ENCODE data around the gene SLC6A9.

Gene SLC6A9

DNA sequence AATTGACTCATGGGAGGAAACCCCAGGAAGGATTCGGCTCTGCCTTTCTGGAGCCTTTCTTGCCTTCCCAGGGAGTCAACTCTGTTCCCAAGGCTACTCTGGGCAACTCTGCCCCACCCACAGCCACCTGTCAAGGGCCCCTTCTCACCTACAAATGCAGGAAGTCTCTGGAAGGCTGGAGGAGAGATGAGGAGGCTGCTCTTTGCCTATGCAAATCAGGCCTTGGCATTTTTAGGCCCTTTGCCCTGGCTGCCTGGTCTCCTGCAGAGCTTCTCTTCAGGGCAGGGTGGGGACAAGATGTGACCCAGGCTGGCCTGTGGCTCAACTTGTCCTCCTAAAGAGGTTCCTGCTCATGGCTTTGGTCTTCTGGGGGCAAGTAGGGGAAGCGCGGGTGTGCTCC is 5.4 kb downstream of the SLC6A9 start:
- no peak for DNase-seq

- DNase-seq: no peak
Measured at GRCh38 chr1:44024903-44025525, 6.2 kb downstream of the SLC6A9 start.

DNA sequence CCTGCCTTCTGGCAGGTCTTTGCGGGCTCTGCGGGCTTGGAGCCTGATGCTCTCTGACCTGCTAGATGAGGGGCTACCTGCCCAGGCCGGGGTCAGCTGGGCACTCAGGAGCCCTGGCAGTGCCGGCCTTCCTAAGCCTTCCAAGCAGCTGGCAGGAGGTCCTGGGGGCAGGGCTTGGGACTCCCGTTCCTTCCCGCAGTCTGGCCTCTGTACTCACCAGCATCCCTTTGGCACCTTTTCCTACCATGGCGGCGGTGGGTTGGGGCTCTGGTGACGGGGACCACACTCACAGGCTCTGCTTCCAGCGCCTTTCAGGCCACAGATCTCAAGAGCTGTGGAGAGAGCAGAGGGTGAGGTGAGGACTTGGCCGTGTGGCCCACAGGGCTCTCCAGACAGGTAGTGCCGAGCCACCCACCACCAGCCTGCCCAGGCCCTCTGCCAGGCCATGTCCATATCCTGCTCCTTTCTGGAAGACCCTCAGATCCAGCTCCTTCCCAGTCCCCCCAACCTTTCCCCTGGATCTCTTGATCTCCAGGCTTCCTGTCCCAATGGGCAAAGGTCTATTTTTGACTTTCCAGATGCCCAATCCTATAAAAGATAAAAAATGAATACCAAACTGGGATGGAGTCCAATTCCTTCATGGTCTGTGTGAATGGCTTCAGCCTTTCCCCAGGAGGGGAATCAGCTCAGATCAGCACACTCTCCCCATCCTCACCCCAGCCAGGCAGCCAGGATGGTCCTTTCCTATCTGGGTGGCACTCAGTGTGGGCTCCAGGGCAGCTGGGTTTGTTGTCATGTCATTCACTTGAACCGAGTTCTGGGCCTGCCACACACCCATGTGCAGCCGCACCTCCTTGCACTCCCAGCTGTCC is 7.0 kb downstream of the SLC6A9 start:
- DNase-seq: no peak

- no peak for DNase-seq
Measured at GRCh38 chr1:44021581-44022321, 9.5 kb downstream of the SLC6A9 start.

DNA sequence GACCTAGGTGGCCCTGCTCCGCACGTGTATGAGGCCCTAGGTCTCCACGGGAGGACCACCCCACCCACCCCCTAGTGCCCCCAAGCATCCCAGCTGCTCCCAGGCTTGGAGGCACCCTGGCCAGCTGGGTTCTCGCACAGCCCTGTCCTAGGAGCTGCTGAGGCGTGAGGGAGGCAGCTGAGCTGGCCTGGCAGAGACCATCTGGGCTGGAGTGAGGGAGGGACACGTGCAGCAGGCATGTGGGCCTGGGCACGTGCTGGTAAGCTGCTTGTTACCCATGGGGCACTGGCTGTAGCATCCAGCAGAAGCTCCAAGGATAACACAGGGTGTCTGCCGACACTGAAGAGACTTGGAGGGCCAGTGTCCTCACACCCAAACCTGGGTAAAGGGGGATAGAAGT is 10.1 kb downstream of the SLC6A9 start:
- no peak for DNase-seq

GRCh38 chr1:44020464-44020863 is 10.8 kb downstream of the SLC6A9 start:
- no peak for DNase-seq

DNA sequence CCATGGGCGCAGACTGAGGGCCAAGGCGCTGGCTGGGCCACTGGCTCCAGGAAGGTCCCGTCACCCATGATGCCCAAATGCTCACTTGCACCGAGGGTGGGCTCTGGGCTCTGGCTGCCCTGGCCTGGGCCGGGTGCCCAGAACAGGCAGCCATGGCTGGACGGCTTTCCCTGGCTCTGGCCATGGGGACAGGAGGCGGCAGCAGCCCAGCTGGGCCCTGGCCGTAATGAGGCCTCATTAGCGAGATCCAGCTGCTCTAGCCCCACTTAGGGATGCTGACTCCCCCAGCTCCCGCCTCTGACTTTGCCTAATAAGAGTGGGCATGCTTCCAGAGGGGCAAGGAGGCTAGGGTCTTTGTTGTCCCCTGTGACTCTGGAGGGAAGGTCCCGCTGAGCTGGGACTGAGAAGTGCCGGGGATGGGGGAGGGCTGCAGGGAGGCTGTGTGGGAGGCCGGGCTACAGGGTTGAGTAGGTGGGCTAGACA is 11.8 kb downstream of the SLC6A9 start:
- DNase-seq: no peak

DNA sequence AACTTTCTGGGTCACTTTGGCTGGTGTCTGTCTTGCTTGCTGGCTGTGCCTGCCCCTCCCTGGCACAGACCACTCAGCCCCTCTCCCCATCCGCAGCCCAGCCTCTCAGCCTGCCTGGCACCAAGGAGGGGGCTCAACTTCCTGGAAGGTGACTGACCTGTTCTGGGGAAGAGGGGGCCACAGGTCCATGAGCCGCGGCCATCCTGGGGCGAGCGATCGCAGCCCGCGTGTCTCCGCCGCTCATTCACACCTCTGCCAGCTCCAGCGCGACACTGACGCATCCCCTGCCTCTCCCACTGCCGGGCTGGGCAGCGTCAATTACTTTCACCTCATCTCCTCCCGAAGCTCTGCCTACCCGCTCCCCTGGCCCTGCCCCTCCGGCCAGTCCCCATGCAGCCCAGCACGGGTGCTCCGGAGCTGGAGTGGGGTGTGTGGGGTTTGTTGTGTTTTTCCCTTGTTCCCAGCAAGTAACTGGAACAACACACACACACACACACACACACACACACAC is 14.3 kb downstream of the SLC6A9 start:
- no peak for DNase-seq

DNA sequence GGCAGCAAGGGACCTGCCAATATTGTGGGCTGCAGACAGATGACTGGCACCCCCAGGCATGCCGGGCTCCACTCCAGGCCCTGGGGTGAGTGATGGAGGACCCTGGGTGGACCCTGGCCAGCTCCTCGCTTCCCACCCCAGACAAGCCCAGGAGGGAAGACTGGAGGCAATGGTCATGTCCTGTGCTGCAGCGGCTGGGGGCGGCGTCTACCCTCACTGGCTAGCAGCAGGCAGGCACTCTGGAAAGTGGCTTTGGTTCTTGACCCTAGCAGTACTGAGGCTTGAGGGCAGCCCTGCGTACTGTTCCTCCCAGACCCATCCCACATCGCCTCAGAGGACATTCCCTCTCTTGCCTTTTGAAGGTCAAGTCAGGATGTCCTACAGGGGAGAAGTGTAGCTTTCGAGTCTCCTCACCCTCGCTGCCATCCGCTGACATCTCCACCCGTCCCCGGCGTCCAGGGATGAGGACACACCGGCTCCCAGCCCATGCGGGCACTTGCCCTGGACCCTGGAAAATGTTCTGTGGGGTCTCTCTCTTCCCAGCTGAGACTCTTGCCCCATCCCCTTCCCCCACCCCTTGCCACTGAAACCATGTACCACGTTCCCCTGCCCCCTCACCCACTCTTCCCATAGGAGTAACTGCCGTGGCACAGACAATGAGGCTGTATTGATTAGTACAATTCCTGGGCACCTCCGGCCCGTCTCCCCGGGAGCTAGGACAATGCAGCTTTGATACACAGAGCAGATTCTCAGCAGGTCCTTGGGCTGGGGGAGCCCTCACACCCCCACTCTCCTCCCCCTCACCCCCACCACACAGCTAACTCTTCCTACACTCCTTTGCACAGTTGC is 15.0 kb downstream of the SLC6A9 start:
- no peak for DNase-seq

DNA sequence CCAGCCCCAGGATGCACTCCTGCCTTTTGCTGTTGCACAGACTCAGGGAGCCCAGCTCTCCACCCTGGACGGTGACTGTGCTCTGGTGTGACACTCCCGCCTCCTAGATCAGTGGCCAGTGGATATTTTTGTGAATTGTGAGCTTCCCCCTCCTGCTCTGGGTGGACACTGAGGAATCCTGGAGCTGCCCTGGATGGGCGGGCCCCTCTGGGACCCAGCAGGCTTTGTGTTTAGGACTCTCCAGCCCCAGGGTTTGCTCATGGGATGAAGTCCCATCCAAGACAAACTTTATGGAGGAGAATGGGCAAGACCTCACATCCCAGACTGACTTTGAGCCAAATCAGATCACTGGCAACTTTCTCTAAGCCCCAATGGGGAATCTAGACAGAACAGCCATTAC is 16.1 kb downstream of the SLC6A9 start:
- no peak for DNase-seq

DNA sequence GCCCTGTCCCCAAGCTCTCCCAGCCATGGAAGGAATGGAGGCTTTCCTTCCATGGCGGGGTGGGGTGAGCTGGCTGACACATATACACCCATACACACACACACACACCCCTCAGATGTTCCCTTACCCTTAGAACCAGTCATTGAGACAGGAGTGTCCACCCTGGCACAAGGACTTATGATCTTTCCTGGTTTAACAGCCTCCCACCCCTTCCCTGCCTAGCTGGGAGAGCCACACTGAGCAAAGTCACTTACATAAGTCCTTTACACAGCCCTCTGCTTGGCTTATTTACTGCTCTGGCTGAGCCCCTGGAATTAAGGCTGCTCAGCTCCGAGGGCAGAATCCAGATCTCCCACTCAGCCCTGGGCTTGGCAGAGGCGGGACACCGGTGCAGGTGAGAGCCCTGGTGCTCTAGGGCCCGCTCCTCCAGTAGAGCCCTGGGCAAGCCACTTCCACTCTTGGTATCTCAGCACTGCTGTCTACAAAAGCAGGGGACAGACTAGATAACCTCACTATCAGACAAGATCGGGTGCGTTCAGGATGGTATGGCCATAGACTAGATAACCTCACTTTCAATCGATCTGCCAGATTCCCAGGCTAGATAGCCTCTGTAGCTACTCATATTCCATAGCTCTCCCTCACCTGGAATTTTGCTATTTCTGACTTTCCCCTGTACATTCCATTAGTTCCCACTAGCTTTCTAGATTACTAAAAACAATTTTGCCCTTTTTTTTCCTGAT is 16.7 kb downstream of the SLC6A9 start:
- no peak for DNase-seq

- DNase-seq: no peak
Measured at GRCh38 chr1:44013949-44014348, 17.3 kb downstream of the SLC6A9 start.

- DNase-seq: no peak
Measured at GRCh38 chr1:44012941-44013609, 18.2 kb downstream of the SLC6A9 start.

DNA sequence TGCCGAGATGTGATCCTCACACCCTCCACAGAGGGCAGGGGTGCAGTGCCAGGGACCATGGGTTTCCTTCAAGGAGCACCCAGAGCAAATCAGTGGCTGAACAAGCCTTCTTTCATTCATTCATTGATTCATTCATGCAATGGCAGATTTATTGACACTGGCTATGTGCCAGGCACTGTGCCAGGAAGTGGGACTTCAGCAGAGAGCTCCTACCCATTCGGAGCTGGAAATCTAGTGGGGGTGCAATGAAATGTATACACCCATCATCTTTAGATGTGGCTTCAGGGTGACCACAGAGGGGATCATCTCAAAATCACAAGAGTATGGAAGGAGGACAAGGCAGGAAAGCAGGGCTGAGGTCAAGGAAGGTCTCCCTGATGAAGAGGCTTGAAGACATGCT is 18.9 kb downstream of the SLC6A9 start:
- no peak for DNase-seq

DNA sequence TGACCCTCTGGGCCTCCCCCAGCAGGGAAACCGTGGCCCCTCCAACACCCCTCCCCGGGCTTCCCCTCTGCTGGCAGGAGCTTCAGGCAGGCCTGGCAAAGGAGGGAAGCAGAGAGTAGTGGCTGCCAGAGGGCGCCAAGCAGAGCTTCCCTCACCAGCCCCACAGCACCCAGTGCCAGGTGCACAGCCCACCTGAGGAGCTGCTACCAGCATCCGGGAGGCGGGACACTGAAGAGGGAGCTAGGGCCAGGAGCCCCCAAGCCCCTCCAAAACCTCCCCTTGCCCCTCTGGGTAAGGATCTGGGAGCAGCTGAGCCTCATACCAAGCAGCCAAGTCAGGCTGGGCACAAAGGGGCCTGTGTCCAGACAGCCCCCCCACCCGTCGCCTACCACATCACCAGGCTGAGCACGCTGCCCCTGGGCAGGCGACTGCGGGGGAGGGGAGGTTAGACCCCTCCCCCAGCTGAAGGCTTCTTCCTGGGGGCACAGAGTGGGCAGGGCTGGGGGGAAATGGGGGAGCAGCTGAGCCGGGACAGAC is 20.3 kb downstream of the SLC6A9 start:
- DNase-seq: no peak

- no peak for DNase-seq
Measured at GRCh38 chr1:44008259-44008658, 23.0 kb downstream of the SLC6A9 start.

- no peak for DNase-seq
Measured at GRCh38 chr1:44002606-44003157, 28.6 kb downstream of the SLC6A9 start.

GRCh38 chr1:44002165-44002564 is 29.1 kb downstream of the SLC6A9 start:
- no peak for DNase-seq

- no peak for DNase-seq
Measured at GRCh38 chr1:44000122-44000665, 31.1 kb downstream of the SLC6A9 start.

- DNase-seq: no peak
Measured at GRCh38 chr1:43999455-43999854, 31.8 kb downstream of the SLC6A9 start.
